ENCODE data around the gene RPL39. TPM values are rescaled to one million over a fixed set of nuclear protein-coding genes. Genes with fewer than 3 reads are reported as not detected.
A peak's percentile ranks its signal among the peaks of the same experiment; 100 is the strongest.
"Not testable (repeated sequence)": the region's sequence is repeated elsewhere in the genome, so short reads cannot be mapped to it uniquely, and the experiment has no call there.

RPL39 gene
- total RNA-seq, 1 donor from 2014 or later, result 3,643 TPM

DNA sequence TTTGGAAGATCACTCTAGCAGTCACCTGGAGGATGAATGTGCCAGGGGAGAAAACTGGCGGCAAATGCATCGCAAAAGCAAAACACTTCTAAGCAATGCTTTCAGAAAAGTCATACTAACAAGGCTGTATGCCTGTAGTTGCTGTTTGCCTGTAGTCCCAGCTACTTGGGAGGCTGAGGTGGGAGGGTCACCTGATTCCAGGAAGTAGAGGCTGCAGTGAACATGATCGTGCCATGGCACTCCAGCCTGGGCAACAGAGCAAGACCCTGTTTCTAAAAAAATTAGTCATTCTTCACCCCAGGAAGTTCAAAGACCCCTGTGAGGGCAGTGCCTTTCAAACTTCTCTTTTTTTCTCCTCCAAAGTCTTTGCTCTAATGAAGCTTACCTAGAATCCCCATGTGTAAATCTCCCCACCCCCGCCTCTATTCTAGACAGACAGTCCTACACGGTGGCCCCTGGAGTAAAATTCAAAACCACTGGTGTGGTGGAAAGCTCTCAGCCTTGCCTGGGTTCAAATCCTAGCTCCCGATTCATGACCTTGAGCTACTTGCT lies 27.5 kb downstream of the RPL39 start:
- no peak for DNase-seq (ENCODE audit: extremely low read depth, low read depth, low spot score)

DNA sequence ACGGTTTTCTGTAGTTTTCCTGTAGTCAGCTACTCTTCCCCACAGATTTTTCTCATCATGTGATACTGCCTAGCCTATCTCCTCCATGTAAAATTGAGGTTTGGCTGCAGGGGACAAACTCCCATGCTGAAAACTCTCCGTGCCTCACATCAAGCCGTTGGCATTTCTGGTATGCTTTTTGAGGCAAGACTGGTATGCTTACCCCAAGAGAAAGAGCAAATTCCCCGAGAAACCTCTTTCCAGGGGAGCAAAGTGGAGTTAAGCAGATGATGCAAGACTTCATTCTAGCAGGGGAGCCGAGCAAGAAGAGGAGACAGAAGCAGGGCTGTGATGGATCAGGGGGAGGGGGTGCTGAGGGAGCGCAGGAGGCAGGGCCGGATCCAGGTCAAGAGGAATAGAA lies 28.2 kb downstream of the RPL39 start:
- DNase-seq (ENCODE audit: extremely low read depth, low read depth, low spot score), result no peak

DNA sequence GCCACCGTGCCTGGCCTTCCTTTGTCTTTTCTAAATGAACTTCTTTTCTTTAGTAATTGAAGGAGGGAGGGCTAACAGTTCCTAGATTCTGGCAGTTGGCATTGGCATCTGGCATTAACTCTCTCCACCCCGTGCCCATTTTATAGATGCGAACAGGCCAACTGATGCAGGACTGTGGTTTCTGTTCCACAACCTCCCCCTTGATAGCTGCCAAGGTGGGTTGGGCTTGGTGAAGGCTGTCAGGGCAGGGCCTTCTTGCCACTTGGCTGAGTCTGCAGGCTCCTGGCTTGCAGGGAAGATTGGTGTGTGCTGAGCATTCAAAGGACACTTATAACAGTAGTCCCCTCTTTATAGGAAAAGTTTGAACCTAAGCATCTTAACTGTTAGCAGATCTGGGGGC lies 28.7 kb downstream of the RPL39 start:
- DNase-seq (ENCODE audit: extremely low read depth, low read depth, low spot score), result no peak

GRCh38 chrX:119760026-119760877 lies 31.2 kb downstream of the RPL39 start:
- no peak for DNase-seq (ENCODE audit: extremely low read depth, low read depth, low spot score)

DNA sequence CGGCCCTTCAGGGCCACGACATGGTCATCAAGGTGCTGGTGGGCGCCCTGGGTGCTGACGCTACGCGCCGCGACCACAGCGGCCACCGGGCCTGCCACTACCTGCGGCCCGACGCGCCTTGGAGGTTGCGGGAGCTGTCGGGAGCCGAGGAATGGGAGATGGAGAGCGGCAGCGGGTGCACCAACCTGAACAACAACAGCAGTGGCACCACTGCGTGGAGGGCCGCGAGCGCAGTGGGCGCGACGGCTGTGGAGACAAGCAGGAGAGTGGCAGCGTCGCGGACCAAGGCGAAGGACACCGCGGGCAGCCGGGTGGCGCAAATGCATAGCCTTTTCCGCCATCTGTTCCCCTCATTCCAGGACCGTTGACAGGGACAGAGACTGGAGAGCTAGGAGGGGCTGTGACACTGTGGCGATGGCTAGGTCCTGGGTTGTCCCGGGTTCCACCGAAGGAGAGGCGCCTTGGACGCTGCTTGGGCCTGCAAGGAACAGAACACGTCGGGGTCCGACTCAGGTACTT lies 32.1 kb downstream of the RPL39 start:
- DNase-seq (ENCODE audit: extremely low read depth, low read depth, low spot score), result no peak

- no peak for DNase-seq (ENCODE audit: extremely low read depth, low read depth, low spot score)
Observed at GRCh38 chrX:119758731-119759247, 32.6 kb downstream of the RPL39 start.

GRCh38 chrX:119757979-119758730 lies 33.3 kb downstream of the RPL39 start, which contains the start of gene SOWAHD:
SOWAHD (plus strand) TSS chrX:119758588; CDS start chrX:119758668, 80 bp downstream.
- DNase-seq (ENCODE audit: extremely low read depth, low read depth, low spot score), result no peak

- DNase-seq (ENCODE audit: extremely low read depth, low read depth, low spot score), result no peak
Observed at GRCh38 chrX:119757646-119757978, 33.8 kb downstream of the RPL39 start.

DNA sequence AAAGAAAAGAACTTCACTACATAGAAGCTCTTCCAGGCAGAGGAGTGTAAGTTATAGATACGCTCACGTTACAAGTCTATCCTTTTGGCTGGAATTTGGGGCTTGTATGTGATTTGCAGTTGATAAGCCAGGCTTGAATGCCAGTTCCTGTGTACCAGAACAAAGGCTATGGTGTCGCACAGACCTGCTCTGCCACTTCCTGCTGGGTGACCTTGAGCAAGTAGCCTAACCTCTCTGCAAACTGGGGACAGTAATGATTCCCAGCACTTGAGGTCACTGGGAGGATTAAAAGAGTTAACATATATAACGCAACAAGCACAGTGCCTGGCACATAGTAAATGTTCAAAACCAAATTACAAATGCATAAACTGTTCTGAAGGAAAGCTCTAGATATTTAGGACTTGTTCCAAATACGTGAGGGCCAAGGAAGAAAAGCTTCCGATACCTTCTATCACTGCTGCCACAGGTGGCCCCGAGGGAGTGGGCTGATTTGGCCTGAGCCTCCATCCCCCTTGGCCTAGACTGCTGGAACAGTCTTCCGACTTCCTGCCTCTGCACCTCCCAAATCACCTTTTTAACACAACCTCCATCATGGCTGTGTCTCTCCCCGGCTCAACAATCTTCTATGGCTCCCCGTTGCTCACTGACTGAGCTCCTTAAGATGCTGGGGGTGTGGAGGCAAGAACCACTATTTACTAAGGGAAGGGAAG lies 34.3 kb downstream of the RPL39 start:
- DNase-seq (ENCODE audit: extremely low read depth, low read depth, low spot score), result no peak

GRCh38 chrX:119755981-119756533 lies 35.4 kb downstream of the RPL39 start:
- no peak for DNase-seq (ENCODE audit: extremely low read depth, low read depth, low spot score)

DNA sequence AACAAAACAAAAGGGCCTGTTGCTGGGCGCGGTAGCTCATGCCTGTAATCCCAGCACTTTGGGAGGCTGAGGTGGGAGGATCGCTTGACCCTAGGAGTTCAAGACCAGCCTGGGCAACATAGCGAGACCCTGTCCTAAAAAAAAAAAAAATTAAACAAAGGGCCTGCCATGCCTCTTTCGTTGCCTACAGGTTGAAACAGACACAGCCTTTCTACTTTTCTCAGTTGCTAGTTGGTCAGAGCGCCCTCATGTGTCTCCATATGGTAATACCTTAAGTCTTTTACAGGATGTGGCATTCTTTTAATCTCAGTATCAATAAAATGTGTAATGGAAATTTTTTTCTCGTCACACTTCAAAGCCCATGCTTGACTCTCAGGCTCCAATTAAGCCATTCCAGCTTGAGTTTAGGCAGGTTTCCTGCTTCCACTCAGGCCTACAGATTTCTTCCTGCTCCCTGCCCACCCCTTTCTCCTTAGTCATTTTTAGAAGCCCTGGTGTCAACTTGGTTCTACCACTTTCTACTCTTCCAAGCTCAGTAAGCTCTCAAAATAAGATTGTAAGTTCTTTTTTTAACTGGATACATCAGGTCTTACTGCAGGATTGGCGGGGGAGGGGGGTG lies 37.7 kb downstream of the RPL39 start:
- peak; percentile 33 for DNase-seq (ENCODE audit: extremely low read depth, low read depth, low spot score)

DNA sequence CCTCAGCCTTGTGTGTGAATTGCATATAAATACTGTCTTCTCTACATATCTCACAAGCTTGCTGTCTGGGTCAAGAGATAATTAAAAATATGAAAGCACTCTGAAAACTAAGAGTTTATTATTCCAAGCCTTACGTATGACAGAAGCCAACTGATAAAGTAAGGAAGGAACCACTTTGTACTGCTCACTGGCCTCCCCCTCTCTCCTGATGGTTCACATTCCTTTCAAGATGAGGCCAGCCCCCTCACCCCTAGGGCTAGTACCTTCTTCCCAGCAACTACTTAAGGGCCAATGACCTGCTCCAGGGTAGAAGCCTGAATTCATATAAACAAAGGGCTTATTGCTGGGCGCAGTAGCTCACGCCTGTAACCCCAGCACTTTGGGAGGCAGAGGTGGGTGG lies 38.4 kb downstream of the RPL39 start:
- DNase-seq (ENCODE audit: extremely low read depth, low read depth, low spot score), result no peak

- DNase-seq (ENCODE audit: extremely low read depth, low read depth, low spot score), result not testable (repeated sequence)
Observed at GRCh38 chrX:119750751-119751150, 40.7 kb downstream of the RPL39 start.

- not testable (repeated sequence) for DNase-seq (ENCODE audit: extremely low read depth, low read depth, low spot score)
Observed at GRCh38 chrX:119750131-119750530, 41.3 kb downstream of the RPL39 start.

GRCh38 chrX:119745283-119745848 lies 46.1 kb downstream of the RPL39 start:
- no peak for DNase-seq (ENCODE audit: extremely low read depth, low read depth, low spot score)

DNA sequence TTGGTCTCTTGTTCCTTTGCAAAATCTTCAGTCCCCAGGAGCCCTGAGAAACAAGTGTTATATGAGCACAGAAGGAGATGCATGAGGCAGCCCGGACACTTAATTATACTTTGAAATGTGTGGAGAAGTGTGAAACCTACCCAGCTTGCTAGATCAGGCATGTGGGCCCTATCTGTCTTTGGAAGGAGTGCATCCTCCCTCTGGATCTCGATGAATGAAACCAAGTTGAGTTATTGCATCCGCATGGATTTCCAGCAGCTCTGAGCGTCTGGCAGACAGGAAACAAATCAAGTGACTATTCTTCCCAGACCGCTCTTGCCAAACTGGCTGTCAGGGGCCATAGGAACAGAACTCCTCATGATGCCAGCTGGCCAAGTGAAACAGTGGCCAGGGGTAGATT lies 52.7 kb downstream of the RPL39 start:
- no peak for DNase-seq (ENCODE audit: extremely low read depth, low read depth, low spot score)
